ENCODE measurements around the gene PSEN2.

Gene PSEN2

GRCh38 chr1:226887006-226887405, 16.6 kb downstream of the PSEN2 start:
- DNase-seq, result no peak

- DNase-seq, result no peak
Measured at GRCh38 chr1:226888021-226888420, 17.6 kb downstream of the PSEN2 start.

GRCh38 chr1:226888816-226889215, 18.4 kb downstream of the PSEN2 start:
- no peak for DNase-seq

GRCh38 chr1:226889616-226890330, 19.4 kb downstream of the PSEN2 start:
- DNase-seq, result no peak

GRCh38 chr1:226890331-226891108, 20.1 kb downstream of the PSEN2 start:
- no peak for DNase-seq

- DNase-seq, result no peak
Measured at GRCh38 chr1:226891346-226891745, 20.9 kb downstream of the PSEN2 start.

- no peak for DNase-seq
Measured at GRCh38 chr1:226891846-226892523, 21.6 kb downstream of the PSEN2 start.

- DNase-seq, result no peak
Measured at GRCh38 chr1:226892524-226892875, 22.1 kb downstream of the PSEN2 start.

GRCh38 chr1:226893936-226894335, 23.5 kb downstream of the PSEN2 start:
- DNase-seq, result no peak

- DNase-seq, result no peak
Measured at GRCh38 chr1:226894826-226895225, 24.4 kb downstream of the PSEN2 start.

- DNase-seq, result no peak
Measured at GRCh38 chr1:226895644-226896043, 25.2 kb downstream of the PSEN2 start.

- no peak for DNase-seq
Measured at GRCh38 chr1:226898246-226898645, 27.8 kb downstream of the PSEN2 start.

GRCh38 chr1:226901421-226901820, 31.0 kb downstream of the PSEN2 start:
- DNase-seq, result no peak

- no peak for DNase-seq
Measured at GRCh38 chr1:226902601-226903000, 32.2 kb downstream of the PSEN2 start.

- DNase-seq, result no peak
Measured at GRCh38 chr1:226903819-226904716, 33.7 kb downstream of the PSEN2 start.

GRCh38 chr1:226904772-226905171, 34.4 kb downstream of the PSEN2 start:
- no peak for DNase-seq

- no peak for DNase-seq
Measured at GRCh38 chr1:226908419-226908818, 38.0 kb downstream of the PSEN2 start.

GRCh38 chr1:226908913-226909312, 38.5 kb downstream of the PSEN2 start:
- DNase-seq, result no peak

- DNase-seq, result peak; percentile 31
Measured at GRCh38 chr1:226912587-226913176, 42.3 kb downstream of the PSEN2 start.

- no peak for DNase-seq
Measured at GRCh38 chr1:226915672-226915995, 45.2 kb downstream of the PSEN2 start.

- no peak for DNase-seq
Measured at GRCh38 chr1:226916497-226916896, 46.1 kb downstream of the PSEN2 start.

GRCh38 chr1:226919587-226919986, 49.2 kb downstream of the PSEN2 start:
- DNase-seq, result no peak

GRCh38 chr1:226919995-226920394, 49.6 kb downstream of the PSEN2 start:
- no peak for DNase-seq
